ENCODE data around the gene TKTL1.

- no peak for TF ChIP-seq CTCF (conservative IDR thresholded peaks at IDR 0.05; ENCODE audit: low read length)
- no peak for TF ChIP-seq EZH2phosphoT487 (IDR thresholded peaks at IDR 0.05; ENCODE audit: borderline replicate concordance)
These were observed 37.5 kb downstream of the TKTL1 start for GRCh38 chrX:154333116-154333515.
